ENCODE measurements around the gene PLCB3.

Gene PLCB3

GRCh38 chr11:64268893-64269539, 17.7 kb downstream of the PLCB3 start:
- Histone ChIP-seq H3K9ac (ENCODE audit: low read length in 2 of 2) (peak overlapping the region; percentile 78 to 86), H3K4me1 (ENCODE audit: control insufficient read depth, insufficient read depth, low read length) (peaks cover 35% of the 10 kb centered on the region), H3K36me3 (ENCODE audit: control insufficient read depth in 2 of 2, insufficient read depth in 2 of 2, low read length in 2 of 2) (peaks cover 0 to 14% of the 10 kb centered on the region in 2 donors), H3K9me3 (ENCODE audit: control insufficient read depth in 2 of 2, low read length in 2 of 2) (no peaks in the 10 kb centered on the region), H3K4me3 (ENCODE audit: low read length in 2 of 2) (peak overlapping the region; percentile 72 to 94), H3K27ac (ENCODE audit: low read length) (peak overlapping the region; percentile 96), H3K27me3 (ENCODE audit: control insufficient read depth in 1 of 2, insufficient read depth in 2 of 2, low read length in 2 of 2) (no peaks in the 10 kb centered on the region)

GRCh38 chr11:64269540-64270220, 18.4 kb downstream of the PLCB3 start:
- H3K9me3 ChIP-seq (ENCODE audit: control insufficient read depth in 2 of 2, low read length in 2 of 2): no peaks in the 10 kb centered on the region
- H3K27ac ChIP-seq (ENCODE audit: low read length): peak overlapping the region; percentile 96
- H3K4me1 ChIP-seq (ENCODE audit: control insufficient read depth, insufficient read depth, low read length): peaks cover 35% of the 10 kb centered on the region
- peak overlapping the region; percentile 93 to 96 for H3K9ac ChIP-seq (ENCODE audit: low read length in 2 of 2)
- H3K27me3 ChIP-seq (ENCODE audit: control insufficient read depth in 1 of 2, insufficient read depth in 2 of 2, low read length in 2 of 2): no peaks in the 10 kb centered on the region
- peak overlapping the region; percentile 94 to 99 for H3K4me3 ChIP-seq (ENCODE audit: low read length in 2 of 2)
- peaks cover 0 to 9% of the 10 kb centered on the region in 2 donors for H3K36me3 ChIP-seq (ENCODE audit: control insufficient read depth in 2 of 2, insufficient read depth in 2 of 2, low read length in 2 of 2)

GRCh38 chr11:64275031-64275800, 23.9 kb downstream of the PLCB3 start:
- no peak overlapping the region for H3K9ac ChIP-seq (ENCODE audit: low read length in 2 of 2)
- H3K9me3 ChIP-seq (ENCODE audit: control insufficient read depth in 2 of 2, low read length in 2 of 2): no peaks in the 10 kb centered on the region
- peaks cover 11 to 17% of the 10 kb centered on the region in 2 donors for H3K36me3 ChIP-seq (ENCODE audit: control insufficient read depth in 2 of 2, insufficient read depth in 2 of 2, low read length in 2 of 2)
- no peak overlapping the region for H3K27ac ChIP-seq (ENCODE audit: low read length)
- peaks cover 13% of the 10 kb centered on the region for H3K4me1 ChIP-seq (ENCODE audit: control insufficient read depth, insufficient read depth, low read length)
- no peaks in the 10 kb centered on the region for H3K27me3 ChIP-seq (ENCODE audit: control insufficient read depth in 1 of 2, insufficient read depth in 2 of 2, low read length in 2 of 2)
- no peak overlapping the region for H3K4me3 ChIP-seq (ENCODE audit: low read length in 2 of 2)

GRCh38 chr11:64275841-64276240, 24.5 kb downstream of the PLCB3 start:
- Histone ChIP-seq H3K27ac (ENCODE audit: low read length) (no peak overlapping the region), H3K9me3 (ENCODE audit: control insufficient read depth in 2 of 2, low read length in 2 of 2) (no peaks in the 10 kb centered on the region)

DNA sequence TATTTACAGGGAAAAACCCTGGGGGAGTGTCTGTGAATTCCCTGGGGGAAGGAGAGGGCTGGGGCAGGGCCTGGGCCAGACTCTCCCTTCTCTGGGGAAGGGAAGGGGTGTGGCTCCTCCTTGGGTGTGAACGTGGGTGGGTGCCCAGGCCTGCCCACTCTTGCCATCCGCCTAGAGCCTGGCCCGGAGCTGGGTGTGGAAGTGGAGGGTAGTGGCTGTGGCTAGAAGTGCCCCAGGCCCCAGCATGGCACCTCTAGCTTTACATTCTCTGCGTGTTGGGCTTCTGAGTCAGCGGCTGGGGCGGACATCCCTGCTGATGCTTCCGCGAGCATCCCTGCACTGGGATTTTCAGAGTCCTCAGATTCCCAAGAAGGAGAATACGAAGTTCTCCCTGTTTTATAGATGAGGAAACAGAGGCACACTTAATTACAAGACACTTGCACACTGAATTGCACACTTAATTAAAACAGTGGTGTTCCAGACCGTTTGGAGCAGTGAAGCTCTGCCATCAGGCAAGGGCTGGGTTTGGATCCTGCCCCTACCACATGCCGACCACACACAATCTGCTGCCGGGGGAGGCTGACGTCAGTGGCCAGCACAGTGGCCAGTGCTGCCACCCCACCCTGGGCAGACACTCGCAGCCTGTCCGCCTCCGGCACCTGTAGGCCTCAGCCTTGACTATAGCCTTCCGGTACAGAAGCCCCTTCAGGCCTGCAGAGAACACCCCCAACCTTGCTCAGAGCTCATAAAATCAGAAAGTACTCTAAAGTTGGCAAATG, 25.5 kb downstream of the PLCB3 start:
- Histone ChIP-seq H3K9ac (ENCODE audit: low read length in 2 of 2) (no peak overlapping the region), H3K36me3 (ENCODE audit: control insufficient read depth in 2 of 2, insufficient read depth in 2 of 2, low read length in 2 of 2) (peaks cover 14 to 17% of the 10 kb centered on the region in 2 donors), H3K4me1 (ENCODE audit: control insufficient read depth, insufficient read depth, low read length) (peaks cover 5% of the 10 kb centered on the region), H3K4me3 (ENCODE audit: low read length in 2 of 2) (no peak overlapping the region), H3K27me3 (ENCODE audit: control insufficient read depth in 1 of 2, insufficient read depth in 2 of 2, low read length in 2 of 2) (no peaks in the 10 kb centered on the region), H3K9me3 (ENCODE audit: control insufficient read depth in 2 of 2, low read length in 2 of 2) (no peaks in the 10 kb centered on the region), H3K27ac (ENCODE audit: low read length) (no peak overlapping the region)

More at GRCh38 chr11:64275841-64276240, 24.5 kb downstream of the PLCB3 start:
- peaks cover 11 to 17% of the 10 kb centered on the region in 2 donors for H3K36me3 ChIP-seq (ENCODE audit: control insufficient read depth in 2 of 2, insufficient read depth in 2 of 2, low read length in 2 of 2)
- H3K9ac ChIP-seq (ENCODE audit: low read length in 2 of 2): no peak overlapping the region
- peaks cover 8% of the 10 kb centered on the region for H3K4me1 ChIP-seq (ENCODE audit: control insufficient read depth, insufficient read depth, low read length)
- H3K4me3 ChIP-seq (ENCODE audit: low read length in 2 of 2): no peak overlapping the region
- no peaks in the 10 kb centered on the region for H3K27me3 ChIP-seq (ENCODE audit: control insufficient read depth in 1 of 2, insufficient read depth in 2 of 2, low read length in 2 of 2)

- Histone ChIP-seq H3K36me3 (ENCODE audit: control insufficient read depth in 2 of 2, insufficient read depth in 2 of 2, low read length in 2 of 2) (peaks cover 20 to 21% of the 10 kb centered on the region in 2 donors), H3K27me3 (ENCODE audit: control insufficient read depth in 1 of 2, insufficient read depth in 2 of 2, low read length in 2 of 2) (no peaks in the 10 kb centered on the region), H3K9ac (ENCODE audit: low read length in 2 of 2) (no peak overlapping the region), H3K9me3 (ENCODE audit: control insufficient read depth in 2 of 2, low read length in 2 of 2) (no peaks in the 10 kb centered on the region), H3K4me1 (ENCODE audit: control insufficient read depth, insufficient read depth, low read length) (peaks cover 14% of the 10 kb centered on the region), H3K4me3 (ENCODE audit: low read length in 2 of 2) (no peak overlapping the region), H3K27ac (ENCODE audit: low read length) (no peak overlapping the region)
Observed at GRCh38 chr11:64278576-64279190, 27.4 kb downstream of the PLCB3 start.

GRCh38 chr11:64281957-64282770, 30.8 kb downstream of the PLCB3 start:
- peaks cover 9 to 15% of the 10 kb centered on the region in 2 donors for H3K36me3 ChIP-seq (ENCODE audit: control insufficient read depth in 2 of 2, insufficient read depth in 2 of 2, low read length in 2 of 2)
- peaks cover 28% of the 10 kb centered on the region for H3K4me1 ChIP-seq (ENCODE audit: control insufficient read depth, insufficient read depth, low read length)
- no peak overlapping the region for H3K4me3 ChIP-seq (ENCODE audit: low read length in 2 of 2)
- H3K27ac ChIP-seq (ENCODE audit: low read length): no peak overlapping the region
- peak overlapping the region in 1 of 2 donors; percentile 29 for H3K9ac ChIP-seq (ENCODE audit: low read length in 2 of 2)
- no peaks in the 10 kb centered on the region for H3K27me3 ChIP-seq (ENCODE audit: control insufficient read depth in 1 of 2, insufficient read depth in 2 of 2, low read length in 2 of 2)
- no peaks in the 10 kb centered on the region for H3K9me3 ChIP-seq (ENCODE audit: control insufficient read depth in 2 of 2, low read length in 2 of 2)

GRCh38 chr11:64283092-64283491, 31.8 kb downstream of the PLCB3 start:
- H3K9me3 ChIP-seq (ENCODE audit: control insufficient read depth in 2 of 2, low read length in 2 of 2): no peaks in the 10 kb centered on the region
- no peaks in the 10 kb centered on the region for H3K27me3 ChIP-seq (ENCODE audit: control insufficient read depth in 1 of 2, insufficient read depth in 2 of 2, low read length in 2 of 2)
- H3K36me3 ChIP-seq (ENCODE audit: control insufficient read depth in 2 of 2, insufficient read depth in 2 of 2, low read length in 2 of 2): peaks cover 7 to 15% of the 10 kb centered on the region in 2 donors
- peaks cover 28% of the 10 kb centered on the region for H3K4me1 ChIP-seq (ENCODE audit: control insufficient read depth, insufficient read depth, low read length)
- H3K9ac ChIP-seq (ENCODE audit: low read length in 2 of 2): peak overlapping the region; percentile 23 to 95
- H3K27ac ChIP-seq (ENCODE audit: low read length): peak overlapping the region; percentile 18
- H3K4me3 ChIP-seq (ENCODE audit: low read length in 2 of 2): peak overlapping the region in 1 of 2 donors; percentile 93

- Histone ChIP-seq H3K9ac (ENCODE audit: low read length in 2 of 2) (peak within 1 kb of the TSS; percentile 95 to 98), H3K9me3 (ENCODE audit: control insufficient read depth in 2 of 2, low read length in 2 of 2) (no peaks in the 10 kb centered on the region), H3K36me3 (ENCODE audit: control insufficient read depth in 2 of 2, insufficient read depth in 2 of 2, low read length in 2 of 2) (peaks cover 4 to 10% of the 10 kb centered on the region in 2 donors), H3K27ac (ENCODE audit: low read length) (peak within 1 kb of the TSS; percentile 96), H3K4me3 (ENCODE audit: low read length in 2 of 2) (peak within 1 kb of the TSS; percentile 93 to 96), H3K27me3 (ENCODE audit: control insufficient read depth in 1 of 2, insufficient read depth in 2 of 2, low read length in 2 of 2) (no peaks in the 10 kb centered on the region), H3K4me1 (ENCODE audit: control insufficient read depth, insufficient read depth, low read length) (peaks cover 28% of the 10 kb centered on the region)
Observed at GRCh38 chr11:64284048-64284961, 33.0 kb downstream of the PLCB3 start, which contains the start of gene BAD. BAD (minus strand) TSS chr11:64284665; CDS start chr11:64284368, 297 bp downstream.

All from stomach smooth muscle (tissue), 2 donors.